WTC11 (cell line): ENCODE measurements around the gene CREB3L1. TPM values are rescaled to one million over a fixed set of nuclear protein-coding genes. Genes with fewer than 3 reads are reported as not detected.

Experiments used
- ATAC-seq: fragments of 200-7000 bp; cut with Tn5 transposase; 2 replicates; pipeline ENCODE4 v1.10.0; 2021; ENCODE audit warnings: mild to moderate bottlenecking, moderate library complexity
- CTCF ChIA-PET: fragments of 300-600 bp; sonication (Branson Sonifier 250); formaldehyde crosslinking; loops from one replicate; lab custom pipeline; 2021; ENCODE audit warnings: antibody characterized with exemption; lab: Charles Lee
- POLR2A ChIA-PET: fragments of 350-600 bp; sonication (Branson Sonifier 250); formaldehyde crosslinking; loops from one replicate; lab custom pipeline; 2021; ENCODE audit warnings: antibody characterized with exemption; lab: Charles Lee
- DNase-seq: peaks from one replicate; pipeline ENCODE4 v3.0.0; 2021; ENCODE audit warnings: low spot score
- H3K27ac Mint-ChIP-seq: 2 replicates; pipeline ENCODE4 v1.8.0; 2021; ENCODE audit warnings: mixed read lengths
- H3K27me3 Mint-ChIP-seq: 2 replicates; pipeline ENCODE4 v1.8.0; 2021; ENCODE audit warnings: low read depth, mild to moderate bottlenecking, moderate library complexity, mixed read lengths
- H3K36me3 Mint-ChIP-seq: 2 replicates; pipeline ENCODE4 v1.8.0; 2021; ENCODE audit warnings: mixed read lengths
- H3K4me1 Mint-ChIP-seq: 2 replicates; pipeline ENCODE4 v1.8.0; 2022; ENCODE audit warnings: mixed read lengths
- H3K4me3 Mint-ChIP-seq: 2 replicates; pipeline ENCODE4 v1.8.0; 2021; ENCODE audit warnings: mild to moderate bottlenecking, moderate library complexity, mixed read lengths
- H3K9me3 Mint-ChIP-seq: 2 replicates; pipeline ENCODE4 v1.8.0; 2021; ENCODE audit warnings: mixed read lengths
- AFF4 ChIP-seq: sonication (generic); formaldehyde crosslinking; IDR thresholded peaks from 2 replicates; pipeline ENCODE4 v1.8.1; 2023; ENCODE audit warnings: mild to moderate bottlenecking, missing genetic modification reagents, borderline replicate concordance
- ARID4B ChIP-seq: sonication (generic); formaldehyde crosslinking; IDR thresholded peaks from 2 replicates; pipeline ENCODE4 v1.8.0; 2023; ENCODE audit warnings: missing genetic modification reagents, mild to moderate bottlenecking, borderline replicate concordance
- ATF3 ChIP-seq: sonication (generic); formaldehyde crosslinking; conservative IDR thresholded peaks from 2 replicates; pipeline ENCODE4 v1.8.1; 2022; ENCODE audit warnings: mild to moderate bottlenecking, missing genetic modification reagents
- CBFB ChIP-seq: sonication (generic); formaldehyde crosslinking; IDR thresholded peaks from 2 replicates; pipeline ENCODE4 v1.8.1; 2022; ENCODE audit warnings: mild to moderate bottlenecking, low read depth, missing genetic modification reagents
- CREB1 ChIP-seq: sonication (generic); formaldehyde crosslinking; IDR thresholded peaks from 2 replicates; pipeline ENCODE4 v1.8.0; 2023; ENCODE audit warnings: mild to moderate bottlenecking, missing genetic modification reagents
- ELF4 ChIP-seq: sonication (generic); formaldehyde crosslinking; IDR thresholded peaks from 2 replicates; pipeline ENCODE4 v1.8.1; 2022; ENCODE audit warnings: low read depth, mild to moderate bottlenecking, moderate library complexity, missing genetic modification reagents
- ESRRA ChIP-seq: sonication (generic); formaldehyde crosslinking; IDR thresholded peaks from 2 replicates; pipeline ENCODE4 v1.8.1; 2022; ENCODE audit warnings: mild to moderate bottlenecking, missing genetic modification reagents, borderline replicate concordance
- GABPB1 ChIP-seq: sonication (generic); formaldehyde crosslinking; IDR thresholded peaks from 2 replicates; pipeline ENCODE4 v1.8.1; 2023; ENCODE audit warnings: mild to moderate bottlenecking, missing genetic modification reagents
- MXD4 ChIP-seq: fragments of 250-450 bp; sonication (Bioruptor Pico); IDR thresholded peaks from 2 replicates; pipeline ENCODE4 v1.8.0; 2021; ENCODE audit warnings: mild to moderate bottlenecking, moderate library complexity, borderline replicate concordance
- NFYB ChIP-seq: sonication (generic); formaldehyde crosslinking; conservative IDR thresholded peaks from 2 replicates; pipeline ENCODE4 v1.8.0; 2022; ENCODE audit warnings: low read depth, missing genetic modification reagents
- NR2C2 ChIP-seq: sonication (generic); formaldehyde crosslinking; IDR thresholded peaks from 2 replicates; pipeline ENCODE4 v1.8.0; 2022; ENCODE audit warnings: mild to moderate bottlenecking, missing genetic modification reagents
- PREB ChIP-seq: sonication (generic); formaldehyde crosslinking; IDR thresholded peaks from 2 replicates; pipeline ENCODE4 v1.8.1; 2022; ENCODE audit warnings: mild to moderate bottlenecking, missing genetic modification reagents, moderate library complexity, borderline replicate concordance
- RORB ChIP-seq: fragments of 250-450 bp; sonication (Bioruptor Pico); IDR thresholded peaks from 2 replicates; pipeline ENCODE4 v1.9.0; 2021; ENCODE audit warnings: mild to moderate bottlenecking
- SMAD4 ChIP-seq: sonication (generic); formaldehyde crosslinking; IDR thresholded peaks from 2 replicates; pipeline ENCODE4 v1.8.0; 2022; ENCODE audit warnings: mild to moderate bottlenecking, missing genetic modification reagents
- TEAD1 ChIP-seq: sonication (generic); formaldehyde crosslinking; IDR thresholded peaks from 2 replicates; pipeline ENCODE4 v1.8.0; 2022; ENCODE audit warnings: mild to moderate bottlenecking, missing genetic modification reagents
- USF2 ChIP-seq: sonication (generic); formaldehyde crosslinking; IDR thresholded peaks from 2 replicates; pipeline ENCODE4 v1.8.1; 2023; ENCODE audit warnings: mild to moderate bottlenecking, missing genetic modification reagents, moderate library complexity
- ZBTB21 ChIP-seq: sonication (generic); formaldehyde crosslinking; IDR thresholded peaks from 2 replicates; pipeline ENCODE4 v1.8.1; 2023; ENCODE audit warnings: mild to moderate bottlenecking, missing genetic modification reagents, borderline replicate concordance
- ZNF263 ChIP-seq: sonication (generic); formaldehyde crosslinking; IDR thresholded peaks from 2 replicates; pipeline ENCODE4 v1.8.1; 2022; ENCODE audit warnings: low read depth, mild to moderate bottlenecking, moderate library complexity, missing genetic modification reagents
- ZNF281 ChIP-seq: sonication (generic); formaldehyde crosslinking; IDR thresholded peaks from 2 replicates; pipeline ENCODE4 v1.8.0; 2023; ENCODE audit warnings: mild to moderate bottlenecking, missing genetic modification reagents
- ZNF671 ChIP-seq: fragments of 250-450 bp; sonication (Bioruptor Pico); IDR thresholded peaks from 2 replicates; pipeline ENCODE4 v1.8.0; 2021; ENCODE audit warnings: mild to moderate bottlenecking
- total RNA-seq: library from RNA; stranded (reverse); gene quantifications from 3 replicates; pipeline ENCODE4 v1.2.3, GENCODE V29; 2021

Gene CREB3L1
- total RNA-seq, 1 experiment from 2014 or later = 10.9 TPM

- TF ChIP-seq ARID4B (CRISPR knock-in tag) = no peak
- TF ChIP-seq MXD4 (CRISPR knock-in tag) = no peak
These were observed 41.6 kb downstream of the CREB3L1 start (continued) for GRCh38 chr11:46319074-46319453.

- ATAC-seq = no peak
- no peak overlapping the region for H3K4me3 Mint-ChIP-seq
- H3K9me3 Mint-ChIP-seq = no peaks in the 10 kb centered on the region
- peaks cover 12% of the 10 kb centered on the region for H3K4me1 Mint-ChIP-seq
- no peak for TF ChIP-seq RORB (CRISPR knock-in tag)
- TF ChIP-seq GABPB1 (CRISPR knock-in tag) = no peak
- no peak for TF ChIP-seq ELF4 (CRISPR knock-in tag)
- TF ChIP-seq ZBTB21 (CRISPR knock-in tag) = no peak
- no peak for TF ChIP-seq CREB1 (CRISPR knock-in tag)
- no peak for TF ChIP-seq ZNF263
- no peak for TF ChIP-seq CBFB (CRISPR knock-in tag)
- no peak for TF ChIP-seq PREB (CRISPR knock-in tag)
- no peak for TF ChIP-seq NFYB (CRISPR knock-in tag)
- no peak for TF ChIP-seq AFF4 (CRISPR knock-in tag)
- TF ChIP-seq TEAD1 (CRISPR knock-in tag) = no peak
- no peak for TF ChIP-seq USF2 (CRISPR knock-in tag)
- TF ChIP-seq ESRRA (CRISPR knock-in tag) = no peak
- TF ChIP-seq ZNF281 = no peak
- no peak for TF ChIP-seq ATF3 (CRISPR knock-in tag)
- TF ChIP-seq SMAD4 (CRISPR knock-in tag) = no peak
- TF ChIP-seq NR2C2 (CRISPR knock-in tag) = no peak
- TF ChIP-seq ZNF671 (CRISPR knock-in tag) = no peak
- POLR2A ChIA-PET = no interaction called here
- no peak for DNase-seq
- peaks cover 1% of the 10 kb centered on the region; the same call in 1 of the 2 replicates for H3K27me3 Mint-ChIP-seq
- H3K27ac Mint-ChIP-seq = no peak overlapping the region
- CTCF ChIA-PET = interaction anchor here (1.3 kb wide), 1 partner anchor 26 kb away, joined by 3 read pairs; the partner anchor contains the start of gene DGKZ
- peaks cover 3% of the 10 kb centered on the region; the same call in 1 of the 2 replicates for H3K36me3 Mint-ChIP-seq
These were observed 44.3 kb downstream of the CREB3L1 start for GRCh38 chr11:46321757-46322156.
